GM12872 (cell line): ENCODE measurements around the gene TPM1.

Source experiments
- CTCF ChIP-seq: IDR thresholded peaks from 3 replicates; pipeline ENCODE4 v1.5.1; 2011; ENCODE audit warnings: low read depth, mild to moderate bottlenecking, low read length, moderate library complexity; ENCODE audit not compliant: insufficient read depth

Gene TPM1

GRCh38 chr15:63075015-63075983 is 32.8 kb downstream of the TPM1 start:
- TF ChIP-seq CTCF = no peak

DNA sequence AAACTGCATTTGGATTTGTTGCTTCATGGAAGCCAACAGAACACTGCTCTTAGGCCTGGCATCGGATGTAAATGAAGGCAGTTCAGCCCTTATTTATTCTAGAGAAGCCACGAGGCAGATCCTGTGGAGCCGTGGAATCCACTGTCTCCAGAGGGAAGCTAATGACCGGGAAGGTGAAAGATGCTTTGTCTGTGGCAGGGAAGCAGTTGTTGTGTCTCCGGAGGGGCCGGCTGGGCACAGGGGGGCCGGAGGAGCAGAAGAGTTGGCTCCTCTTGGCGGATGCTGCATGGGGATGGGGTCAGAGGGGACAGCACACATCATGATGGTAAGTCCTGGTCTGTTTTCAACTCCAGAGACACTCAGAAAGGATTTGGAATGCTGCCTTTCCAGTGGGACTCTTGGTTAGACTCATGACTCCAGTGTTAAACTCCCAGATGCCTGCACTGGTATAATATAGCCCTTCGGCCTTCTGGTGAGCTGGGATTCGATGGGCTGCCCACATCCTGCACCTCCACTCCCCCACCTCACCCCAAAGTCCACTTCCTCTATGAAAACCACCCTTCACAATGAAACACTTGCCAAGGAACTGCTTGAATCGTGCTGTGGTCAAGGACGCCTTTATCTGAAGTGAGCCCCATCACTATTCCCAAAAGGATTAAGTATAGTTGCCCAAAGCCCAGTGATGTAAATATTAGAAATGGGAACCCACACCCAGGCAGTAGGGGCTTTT is 33.6 kb downstream of the TPM1 start:
- TF ChIP-seq CTCF = no peak

DNA sequence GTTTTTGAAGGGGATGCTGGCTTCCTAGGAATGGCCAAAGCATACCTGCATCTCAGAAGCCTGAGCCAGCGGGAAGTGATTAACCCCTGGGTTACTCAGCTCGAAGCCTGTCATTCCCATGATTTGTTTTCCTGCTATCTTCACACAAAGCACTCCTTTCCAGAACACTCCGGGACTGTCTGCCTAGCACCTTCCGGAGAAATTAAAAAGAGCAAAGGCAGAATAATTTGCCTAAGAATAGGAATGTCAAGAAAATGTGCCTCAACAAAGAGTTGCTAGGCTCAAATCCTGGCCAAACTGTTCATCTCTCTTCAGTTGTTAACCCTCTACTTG is 34.1 kb downstream of the TPM1 start:
- TF ChIP-seq CTCF = no peak

- no peak for TF ChIP-seq CTCF
Measured at GRCh38 chr15:63077952-63078351, 35.4 kb downstream of the TPM1 start.

- TF ChIP-seq CTCF = no peak
Measured at GRCh38 chr15:63079947-63080626, 37.5 kb downstream of the TPM1 start.

DNA sequence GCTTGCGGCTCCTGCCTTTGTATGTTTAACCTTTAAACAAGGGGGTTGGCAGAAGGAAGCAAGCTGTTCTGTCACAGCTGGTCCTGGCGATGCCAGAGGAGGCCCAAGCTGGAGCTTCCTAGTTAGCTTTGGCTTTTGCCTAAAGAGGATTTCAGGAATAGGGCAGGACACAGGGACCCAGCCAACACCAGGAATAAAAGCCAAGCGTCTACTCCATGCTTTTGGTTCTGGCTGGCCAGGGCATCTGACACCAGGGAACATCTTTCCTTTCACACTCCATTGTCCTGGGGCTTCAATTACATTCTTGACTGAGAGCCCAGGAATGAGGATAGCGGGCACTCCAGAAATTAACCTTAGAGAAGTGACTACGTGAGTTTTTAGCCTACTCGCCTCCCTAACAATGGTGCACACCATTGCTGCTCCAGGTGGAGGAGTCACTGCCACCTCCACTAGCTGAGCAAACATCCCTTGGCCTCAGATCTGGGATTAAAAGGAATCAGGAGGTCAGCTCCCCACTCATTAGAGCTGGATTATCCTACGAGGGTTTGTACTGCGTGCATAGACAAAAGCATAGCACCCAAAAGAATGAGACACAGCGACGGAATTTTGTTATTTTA is 38.2 kb downstream of the TPM1 start:
- TF ChIP-seq CTCF = no peak

- no peak for TF ChIP-seq CTCF
Measured at GRCh38 chr15:63082366-63082765, 39.8 kb downstream of the TPM1 start.
